Fibroblast of lung (primary cell): ENCODE data around the gene CAMKK1. TPM values are rescaled to one million over a fixed set of nuclear protein-coding genes. Genes with fewer than 3 reads are reported as not detected.

Experiments used
- DNase-seq, 2 donors: peaks; one replicate each; pipeline versions ENCODE4 v3.0.0 to v3.0.0-alpha.2; 2010; ENCODE audit warnings: low read depth in 2 of 2
- H2AFZ ChIP-seq: 2 replicates; pipeline ENCODE4 v1.5.1; 2012; ENCODE audit warnings: low read length, control low read depth, inconsistent platforms
- H3K27ac ChIP-seq: 2 replicates; pipeline ENCODE4 v1.5.1; 2011; ENCODE audit warnings: low read length, control low read depth; ENCODE audit not compliant: insufficient read depth
- H3K27me3 ChIP-seq: 2 replicates; pipeline ENCODE4 v1.5.1; 2011; ENCODE audit warnings: mild to moderate bottlenecking, low read length; ENCODE audit not compliant: control insufficient read depth, insufficient read depth
- H3K36me3 ChIP-seq: 2 replicates; pipeline ENCODE4 v1.5.1; 2011; ENCODE audit warnings: low read length; ENCODE audit not compliant: control insufficient read depth, insufficient read depth
- H3K4me1 ChIP-seq: 2 replicates; pipeline ENCODE4 v1.5.1; 2011; ENCODE audit warnings: low read length; ENCODE audit not compliant: control insufficient read depth, insufficient read depth; ENCODE audit errors: extremely low read depth
- H3K4me2 ChIP-seq: 2 replicates; pipeline ENCODE4 v1.5.1; 2011; ENCODE audit warnings: low read length, control low read depth; ENCODE audit not compliant: insufficient read depth; ENCODE audit errors: extremely low read depth
- H3K4me3 ChIP-seq, 4 experiments: fragments of 200-600 bp in 1 of 4; sonication (generic) in 1 of 4; replicated peaks in 1 of 4; 2 replicates each; pipeline ENCODE4 v1.5.1; 2011 to 2016; ENCODE audit warnings: low read length in 4 of 4, low read depth in 3 of 4, mild to moderate bottlenecking in 3 of 4, control low read depth in 2 of 4, inconsistent platforms in 1 of 4, mixed read lengths in 1 of 4; ENCODE audit not compliant: insufficient read depth in 1 of 4; ENCODE audit errors: control extremely low read depth in 1 of 4
- H3K79me2 ChIP-seq: 2 replicates; pipeline ENCODE4 v1.5.1; 2012; ENCODE audit warnings: mild to moderate bottlenecking, low read length, inconsistent platforms; ENCODE audit not compliant: control insufficient read depth, insufficient read depth
- H3K9ac ChIP-seq: 2 replicates; pipeline ENCODE4 v1.5.1; 2011; ENCODE audit warnings: mild to moderate bottlenecking, low read length, control low read depth; ENCODE audit not compliant: insufficient read depth
- H3K9me3 ChIP-seq: 2 replicates; pipeline ENCODE4 v1.5.1; 2012; ENCODE audit warnings: low read depth, low read length; ENCODE audit not compliant: control insufficient read depth, insufficient read depth
- H4K20me1 ChIP-seq: 2 replicates; pipeline ENCODE4 v1.5.1; 2011; ENCODE audit warnings: low read length; ENCODE audit not compliant: control insufficient read depth, insufficient read depth; ENCODE audit errors: extremely low read depth
- EZH2 ChIP-seq: IDR thresholded peaks from 2 replicates; pipeline ENCODE4 v1.5.1; 2012; ENCODE audit warnings: low read length, control low read depth, mild to moderate bottlenecking; ENCODE audit errors: missing control alignments
- polyA plus RNA-seq, 2 donors: library from polyadenylated mRNA; depleted of rRNA in 1 of 2; stranded (reverse) in 1 of 2; unstranded in 1 of 2; fragments of >200 nt; gene quantifications; 2 replicates each; pipeline ENCODE4 v1.2.1, GENCODE V29; 2011 to 2012; ENCODE audit warnings: missing spikeins in 1 of 2
- total RNA-seq: library from RNA; depleted of rRNA; stranded (reverse); fragments of >200 nt; gene quantifications from 2 replicates; pipeline ENCODE4 v1.2.1, GENCODE V29; 2014
- TF ChIP-seq, protein P1 (sequence below), 2 donors: IDR thresholded peaks in 1 of 2; conservative IDR thresholded peaks in 1 of 2; 1 replicate in 1 of 2; 2 replicates in 1 of 2; pipeline ENCODE4 v1.5.1; 2011 to 2012; ENCODE audit warnings: low read length in 2 of 2, control low read depth in 1 of 2, inconsistent platforms in 1 of 2, low read depth in 1 of 2, mild to moderate bottlenecking in 1 of 2

The CAMKK1 gene
- total and polyA plus RNA-seq, 2 donors (not counting 1 experiment from before 2014, with no cell fraction given) = 0.41 to 2.5 TPM

DNA sequence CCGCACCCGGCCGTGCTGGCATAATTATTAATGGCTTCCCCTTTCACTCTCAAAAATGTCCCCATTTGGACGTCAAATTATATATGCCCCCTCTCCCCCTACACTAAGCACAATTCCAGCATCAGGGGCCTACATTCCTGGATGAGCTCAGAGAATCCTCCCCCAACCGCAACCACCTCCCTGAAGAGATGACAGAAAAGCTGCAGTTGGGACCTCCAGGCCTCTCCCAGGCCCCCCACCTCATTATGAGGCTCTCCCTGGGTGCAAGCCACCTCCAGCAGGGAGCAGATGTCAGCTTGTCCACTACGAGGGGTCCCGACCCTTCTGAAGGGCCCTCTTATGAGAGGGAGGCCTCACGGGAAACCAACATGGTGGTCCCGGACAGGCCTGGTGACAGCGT is 28.3 kb downstream of the CAMKK1 start:
- H3K27me3 ChIP-seq = no peaks in the 10 kb centered on the region

DNA sequence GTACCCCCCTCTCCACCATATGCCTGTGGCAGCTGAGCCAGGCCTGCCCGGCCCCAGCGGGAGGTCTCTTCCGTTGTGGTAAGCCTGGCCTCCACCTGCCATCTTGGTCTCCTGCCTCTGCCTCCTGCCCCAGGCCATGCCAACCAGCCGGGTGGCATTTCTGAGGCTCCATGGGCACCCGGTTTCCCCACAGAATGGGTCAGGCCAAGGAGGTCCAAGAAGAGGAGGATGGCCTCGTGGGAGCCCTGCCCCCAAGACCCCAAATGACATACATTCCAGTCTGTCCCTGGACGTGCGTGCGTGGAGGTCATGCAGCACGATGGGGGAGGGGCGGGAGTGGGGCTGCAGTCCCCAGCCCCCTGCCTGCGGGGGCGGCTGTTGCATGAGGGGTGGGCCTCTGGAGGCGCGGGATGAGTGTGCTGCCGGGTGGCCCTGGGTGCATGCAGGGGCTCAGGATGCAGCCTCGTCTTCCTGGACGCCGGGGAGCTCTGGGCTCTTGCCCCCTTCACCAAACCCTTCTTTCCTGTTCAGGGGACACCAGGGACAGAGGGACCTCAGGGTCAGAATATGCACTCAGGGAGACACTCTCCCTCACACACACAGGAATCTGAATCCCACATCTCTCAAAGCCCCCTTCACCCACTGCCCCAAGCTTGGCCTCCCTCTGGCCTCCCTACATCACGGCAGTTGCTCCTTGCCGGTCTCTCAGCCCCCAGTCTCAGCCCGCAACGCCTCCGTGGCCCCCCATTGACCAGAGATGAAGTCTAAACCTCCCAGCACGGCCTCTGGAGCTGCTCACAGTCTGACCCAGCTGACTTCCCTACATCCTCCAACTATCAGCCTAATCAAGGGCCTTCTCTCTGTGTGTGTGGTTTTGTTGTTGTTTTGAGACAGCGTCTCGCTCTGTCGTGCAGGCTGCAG is 30.8 kb downstream of the CAMKK1 start:
- Histone ChIP-seq H3K4me1 (peaks cover 2% of the 10 kb centered on the region), H3K27ac (no peak overlapping the region), H3K9ac (no peak overlapping the region), H3K9me3 (no peaks in the 10 kb centered on the region), H4K20me1 (no peaks in the 10 kb centered on the region), H3K4me3 (no peak overlapping the region), H3K79me2 (no peaks in the 10 kb centered on the region), H3K27me3 (no peaks in the 10 kb centered on the region), H3K36me3 (no peaks in the 10 kb centered on the region), H3K4me2 (no peak overlapping the region), H2AFZ (no peak overlapping the region)
- TF ChIP-seq EZH2 = no peak
- TF ChIP-seq, protein P1, sequence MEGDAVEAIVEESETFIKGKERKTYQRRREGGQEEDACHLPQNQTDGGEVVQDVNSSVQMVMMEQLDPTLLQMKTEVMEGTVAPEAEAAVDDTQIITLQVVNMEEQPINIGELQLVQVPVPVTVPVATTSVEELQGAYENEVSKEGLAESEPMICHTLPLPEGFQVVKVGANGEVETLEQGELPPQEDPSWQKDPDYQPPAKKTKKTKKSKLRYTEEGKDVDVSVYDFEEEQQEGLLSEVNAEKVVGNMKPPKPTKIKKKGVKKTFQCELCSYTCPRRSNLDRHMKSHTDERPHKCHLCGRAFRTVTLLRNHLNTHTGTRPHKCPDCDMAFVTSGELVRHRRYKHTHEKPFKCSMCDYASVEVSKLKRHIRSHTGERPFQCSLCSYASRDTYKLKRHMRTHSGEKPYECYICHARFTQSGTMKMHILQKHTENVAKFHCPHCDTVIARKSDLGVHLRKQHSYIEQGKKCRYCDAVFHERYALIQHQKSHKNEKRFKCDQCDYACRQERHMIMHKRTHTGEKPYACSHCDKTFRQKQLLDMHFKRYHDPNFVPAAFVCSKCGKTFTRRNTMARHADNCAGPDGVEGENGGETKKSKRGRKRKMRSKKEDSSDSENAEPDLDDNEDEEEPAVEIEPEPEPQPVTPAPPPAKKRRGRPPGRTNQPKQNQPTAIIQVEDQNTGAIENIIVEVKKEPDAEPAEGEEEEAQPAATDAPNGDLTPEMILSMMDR (conservative IDR thresholded peaks at IDR 0.05 in 1 of 2, IDR thresholded peaks at IDR 0.05 in 1 of 2; ENCODE audit: low read depth in 1 of 2, low read length in 2 of 2) = no peak
- DNase-seq = no peak

More for the DNA sequence above, 28.3 kb downstream of the CAMKK1 start:
- no peak for DNase-seq
- H3K4me1 ChIP-seq = peaks cover 2% of the 10 kb centered on the region
- no peak overlapping the region for H3K9ac ChIP-seq
- no peaks in the 10 kb centered on the region for H4K20me1 ChIP-seq
- H3K9me3 ChIP-seq = no peaks in the 10 kb centered on the region
- no peak overlapping the region for H2AFZ ChIP-seq
- no peak for TF ChIP-seq EZH2
- TF ChIP-seq, protein P1 (conservative IDR thresholded peaks at IDR 0.05 in 1 of 2, IDR thresholded peaks at IDR 0.05 in 1 of 2; ENCODE audit: low read depth in 1 of 2, low read length in 2 of 2) = no peak
- no peaks in the 10 kb centered on the region for H3K36me3 ChIP-seq
- no peaks in the 10 kb centered on the region for H3K79me2 ChIP-seq
- no peak overlapping the region for H3K4me3 ChIP-seq
- H3K27ac ChIP-seq = no peak overlapping the region
- H3K4me2 ChIP-seq = no peak overlapping the region

DNA sequence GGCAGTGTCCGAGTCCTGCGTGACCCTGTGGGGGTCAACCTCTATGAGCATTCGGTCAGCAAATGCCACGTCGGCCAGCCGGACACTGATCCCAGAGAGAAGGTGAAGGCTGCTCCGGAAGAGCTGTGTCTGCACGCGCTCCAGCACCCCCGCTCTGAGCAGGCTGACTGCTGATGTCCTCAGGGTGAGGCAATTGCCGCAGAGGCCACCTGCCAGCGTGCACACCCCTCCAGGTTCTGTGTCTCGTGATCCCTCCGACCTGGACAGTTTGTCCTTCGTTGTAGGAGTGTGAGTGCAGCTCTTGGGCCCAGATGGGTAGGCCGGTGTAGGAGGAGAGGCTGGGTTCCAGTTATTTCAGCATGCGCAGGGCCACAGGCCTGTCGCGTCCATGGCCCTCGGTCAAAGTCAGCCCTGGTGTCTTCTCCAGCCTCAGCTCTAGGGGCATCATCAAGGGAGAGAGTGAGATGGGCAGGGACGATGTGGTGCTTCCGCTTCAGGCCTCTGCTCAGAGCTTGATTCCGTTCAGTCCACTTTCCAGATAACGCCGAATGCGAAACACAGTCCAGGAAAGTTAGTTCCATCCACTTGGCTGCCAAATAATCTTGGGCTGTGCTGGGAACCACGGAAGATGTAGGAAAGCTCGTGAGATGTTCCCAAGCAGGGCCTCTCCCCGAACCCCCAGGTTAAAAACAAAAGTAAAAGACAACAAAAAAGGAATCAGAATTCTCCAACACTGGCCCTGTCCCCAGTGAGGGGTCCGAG is 31.7 kb downstream of the CAMKK1 start:
- Histone ChIP-seq H4K20me1 (no peaks in the 10 kb centered on the region), H3K9ac (no peak overlapping the region), H2AFZ (no peak overlapping the region), H3K4me2 (no peak overlapping the region), H3K36me3 (no peaks in the 10 kb centered on the region), H3K27ac (no peak overlapping the region), H3K27me3 (no peaks in the 10 kb centered on the region), H3K9me3 (no peaks in the 10 kb centered on the region), H3K4me3 (no peak overlapping the region), H3K79me2 (no peaks in the 10 kb centered on the region), H3K4me1 (peaks cover 2% of the 10 kb centered on the region)
- TF ChIP-seq, protein P1 (conservative IDR thresholded peaks at IDR 0.05 in 1 of 2, IDR thresholded peaks at IDR 0.05 in 1 of 2; ENCODE audit: low read depth in 1 of 2, low read length in 2 of 2) = no peak
- TF ChIP-seq EZH2 = no peak
- DNase-seq = no peak
